Fibroblast of upper back skin (primary cell): Measurements from ENCODE around the gene SH3GL2.
A peak's percentile ranks its signal among the peaks of the same experiment; 100 is the strongest.
"Not testable (repeated sequence)": the region's sequence is repeated elsewhere in the genome, so short reads cannot be mapped to it uniquely, and the experiment has no call there.

ENCODE experiments used
- DNase-seq: peaks from one replicate; pipeline ENCODE4 v3.0.0-alpha.2; 2013

The SH3GL2 gene

GRCh38 chr9:17760250-17760649 is 181.4 kb downstream of the SH3GL2 start:
- no peak for DNase-seq

GRCh38 chr9:17761984-17762676 is 183.3 kb downstream of the SH3GL2 start:
- DNase-seq = no peak

- no peak for DNase-seq
Observed at GRCh38 chr9:17764306-17764705, 185.4 kb downstream of the SH3GL2 start.

GRCh38 chr9:17765131-17765530 is 186.3 kb downstream of the SH3GL2 start:
- DNase-seq = not testable (repeated sequence)

- DNase-seq = no peak
Observed at GRCh38 chr9:17772223-17772622, 193.4 kb downstream of the SH3GL2 start.

- no peak for DNase-seq
Observed at GRCh38 chr9:17775656-17776055, 196.8 kb downstream of the SH3GL2 start.

- DNase-seq = no peak
Observed at GRCh38 chr9:17776735-17777134, 197.9 kb downstream of the SH3GL2 start.

GRCh38 chr9:17777465-17777864 is 198.6 kb downstream of the SH3GL2 start:
- DNase-seq = no peak

GRCh38 chr9:17782430-17783149 is 203.7 kb downstream of the SH3GL2 start:
- no peak for DNase-seq

- DNase-seq = no peak
Observed at GRCh38 chr9:17783227-17783626, 204.4 kb downstream of the SH3GL2 start.

GRCh38 chr9:17789316-17789715 is 210.4 kb downstream of the SH3GL2 start:
- DNase-seq = no peak

GRCh38 chr9:17793713-17794622 is 215.1 kb downstream of the SH3GL2 start:
- DNase-seq = peak; percentile 5

- peak; percentile 24 for DNase-seq
Observed at GRCh38 chr9:17795744-17796143, 216.9 kb downstream of the SH3GL2 start.

- no peak for DNase-seq
Observed at GRCh38 chr9:17799369-17799768, 220.5 kb downstream of the SH3GL2 start.

- DNase-seq = no peak
Observed at GRCh38 chr9:17800418-17800817, 221.6 kb downstream of the SH3GL2 start.

GRCh38 chr9:17802249-17802857 is 223.5 kb downstream of the SH3GL2 start:
- DNase-seq = peak; percentile 18

- no peak for DNase-seq
Observed at GRCh38 chr9:17807613-17808282, 228.9 kb downstream of the SH3GL2 start.

GRCh38 chr9:17810317-17810716 is 231.5 kb downstream of the SH3GL2 start:
- no peak for DNase-seq

- peak; percentile 63 for DNase-seq
Observed at GRCh38 chr9:17810728-17811571, 232.1 kb downstream of the SH3GL2 start.

- DNase-seq = no peak
Observed at GRCh38 chr9:17813798-17814197, 234.9 kb downstream of the SH3GL2 start.

GRCh38 chr9:17816431-17817027 is 237.7 kb downstream of the SH3GL2 start:
- peak; percentile 80 for DNase-seq
